Measurements from ENCODE around the gene TRERF1.

- TF ChIP-seq POLR2A (IDR thresholded peaks at IDR 0.05; ENCODE audit: low read depth, low read length) (no peak), POLR2AphosphoS5 (IDR thresholded peaks at IDR 0.05; ENCODE audit: low read depth, low read length) (no peak), TAF1 (IDR thresholded peaks at IDR 0.05; ENCODE audit: borderline replicate concordance, low read depth, low read length) (no peak)
Observed at GRCh38 chr6:42359021-42359420, 92.7 kb downstream of the TRERF1 start.
